ENCODE measurements around the gene RGS19.

DNA sequence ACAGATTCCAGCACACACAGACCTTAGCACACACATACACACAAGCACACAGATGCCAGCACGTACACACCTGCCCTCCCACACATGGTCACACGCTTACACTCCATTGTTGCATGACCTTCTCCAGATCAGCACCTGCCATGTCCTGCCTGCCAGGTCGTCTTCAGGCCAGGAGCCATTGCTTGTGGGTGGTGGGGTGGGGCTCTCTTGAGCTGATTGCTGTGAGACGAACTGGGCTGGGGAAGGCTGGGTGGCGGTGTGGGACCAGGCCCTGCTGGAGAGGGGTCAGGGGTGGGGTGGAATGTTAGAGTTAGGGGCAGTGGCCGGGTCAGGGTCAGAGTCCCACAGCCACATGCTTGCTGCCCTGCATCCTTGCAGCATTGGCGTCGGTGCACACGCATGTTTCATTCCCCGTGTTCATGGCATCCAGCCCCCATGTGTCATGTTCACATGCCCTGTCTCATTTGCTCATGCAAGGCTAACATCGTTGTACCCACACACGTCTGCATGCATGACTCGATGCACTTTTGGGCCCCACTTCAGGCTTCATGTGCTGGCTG lies 34.6 kb upstream of the RGS19 start:
- TF ChIP-seq, protein P1, sequence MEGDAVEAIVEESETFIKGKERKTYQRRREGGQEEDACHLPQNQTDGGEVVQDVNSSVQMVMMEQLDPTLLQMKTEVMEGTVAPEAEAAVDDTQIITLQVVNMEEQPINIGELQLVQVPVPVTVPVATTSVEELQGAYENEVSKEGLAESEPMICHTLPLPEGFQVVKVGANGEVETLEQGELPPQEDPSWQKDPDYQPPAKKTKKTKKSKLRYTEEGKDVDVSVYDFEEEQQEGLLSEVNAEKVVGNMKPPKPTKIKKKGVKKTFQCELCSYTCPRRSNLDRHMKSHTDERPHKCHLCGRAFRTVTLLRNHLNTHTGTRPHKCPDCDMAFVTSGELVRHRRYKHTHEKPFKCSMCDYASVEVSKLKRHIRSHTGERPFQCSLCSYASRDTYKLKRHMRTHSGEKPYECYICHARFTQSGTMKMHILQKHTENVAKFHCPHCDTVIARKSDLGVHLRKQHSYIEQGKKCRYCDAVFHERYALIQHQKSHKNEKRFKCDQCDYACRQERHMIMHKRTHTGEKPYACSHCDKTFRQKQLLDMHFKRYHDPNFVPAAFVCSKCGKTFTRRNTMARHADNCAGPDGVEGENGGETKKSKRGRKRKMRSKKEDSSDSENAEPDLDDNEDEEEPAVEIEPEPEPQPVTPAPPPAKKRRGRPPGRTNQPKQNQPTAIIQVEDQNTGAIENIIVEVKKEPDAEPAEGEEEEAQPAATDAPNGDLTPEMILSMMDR (IDR thresholded peaks at IDR 0.05), result no peak
- no peak for TF ChIP-seq POLR2A (IDR thresholded peaks at IDR 0.05)

Data from esophagus squamous epithelium (tissue), 4 donors.